Activated T-helper 2 cell treated with anti-CD3 and anti-CD28 coated beads, Interferon-gamma antibody, Interleukin-2, Interleukin-4, amounts not matched to agents 10 μg/mL and 5 μg/mL and 100 μg/mL, durations not matched to agents 14 hours and 24 hours and 36 hours (primary cell): ENCODE data around the gene XXYLT1. TPM values are rescaled to one million over a fixed set of nuclear protein-coding genes. Genes with fewer than 3 reads are reported as not detected.

Experiments
- DNase-seq: peaks from one replicate; pipeline ENCODE4 v3.0.0; 2021; ENCODE audit warnings: low spot score
- H3K27ac Mint-ChIP-seq: one replicate; pipeline ENCODE4 v1.8.0; 2021; ENCODE audit warnings: mixed read lengths
- H3K27me3 Mint-ChIP-seq: one replicate; pipeline ENCODE4 v1.8.0; 2021; ENCODE audit warnings: low read depth, mixed read lengths
- H3K36me3 Mint-ChIP-seq: one replicate; pipeline ENCODE4 v1.8.0; 2021; ENCODE audit warnings: low read depth, mixed read lengths
- H3K4me1 Mint-ChIP-seq: one replicate; pipeline ENCODE4 v1.8.0; 2021; ENCODE audit warnings: low read depth, mixed read lengths
- H3K4me3 Mint-ChIP-seq: one replicate; pipeline ENCODE4 v1.8.0; 2021; ENCODE audit warnings: low read depth, mild to moderate bottlenecking, moderate library complexity, mixed read lengths
- H3K9me3 Mint-ChIP-seq: one replicate; pipeline ENCODE4 v1.8.0; 2021; ENCODE audit warnings: mixed read lengths
- intact Hi-C: fragments of 100-400 bp; cut with micrococcal nuclease; formaldehyde crosslinking; loops from one replicate; pipeline ENCODE4 v1.15.1; 2023
- total RNA-seq: library from RNA; stranded (reverse); gene quantifications from 2 replicates; pipeline ENCODE4 v1.2.3, GENCODE V29; 2022

XXYLT1 gene
- total RNA-seq, 1 donor from 2014 or later, result 15.8 TPM

GRCh38 chr3:195212033-195212748 lies 58.8 kb downstream of the XXYLT1 start:
- Mint-ChIP-seq H3K27me3 (no peaks in the 10 kb centered on the region), H3K27ac (no peak overlapping the region), H3K36me3 (no peaks in the 10 kb centered on the region), H3K4me1 (peaks cover 5% of the 10 kb centered on the region), H3K4me3 (no peak overlapping the region), H3K9me3 (no peaks in the 10 kb centered on the region)
- no peak for DNase-seq
- intact Hi-C loops, result no loop called here

GRCh38 chr3:195210266-195210973 lies 60.5 kb downstream of the XXYLT1 start:
- intact Hi-C loops, result no loop called here
- Mint-ChIP-seq H3K27me3 (no peaks in the 10 kb centered on the region), H3K4me3 (no peak overlapping the region), H3K36me3 (no peaks in the 10 kb centered on the region), H3K4me1 (peaks cover 5% of the 10 kb centered on the region), H3K27ac (no peak overlapping the region), H3K9me3 (no peaks in the 10 kb centered on the region)
- DNase-seq, result no peak

- Mint-ChIP-seq H3K4me1 (peaks cover 5% of the 10 kb centered on the region), H3K4me3 (no peak overlapping the region), H3K27ac (no peak overlapping the region), H3K27me3 (no peaks in the 10 kb centered on the region), H3K36me3 (no peaks in the 10 kb centered on the region), H3K9me3 (no peaks in the 10 kb centered on the region)
- no peak for DNase-seq
- intact Hi-C loops, result no loop called here
Observed at GRCh38 chr3:195209847-195210265, 61.1 kb downstream of the XXYLT1 start.

GRCh38 chr3:195209083-195209846 lies 61.7 kb downstream of the XXYLT1 start:
- no peaks in the 10 kb centered on the region for H3K9me3 Mint-ChIP-seq
- intact Hi-C loops, result no loop called here
- no peaks in the 10 kb centered on the region for H3K27me3 Mint-ChIP-seq
- no peak overlapping the region for H3K4me3 Mint-ChIP-seq
- no peak overlapping the region for H3K27ac Mint-ChIP-seq
- H3K36me3 Mint-ChIP-seq, result no peaks in the 10 kb centered on the region
- DNase-seq, result no peak
- peaks cover 5% of the 10 kb centered on the region for H3K4me1 Mint-ChIP-seq

- Mint-ChIP-seq H3K4me1 (peaks cover 5% of the 10 kb centered on the region), H3K4me3 (no peak overlapping the region), H3K27ac (no peak overlapping the region), H3K27me3 (no peaks in the 10 kb centered on the region), H3K36me3 (no peaks in the 10 kb centered on the region), H3K9me3 (no peaks in the 10 kb centered on the region)
- intact Hi-C loops, result no loop called here
- no peak for DNase-seq
Observed at GRCh38 chr3:195208631-195209030, 62.3 kb downstream of the XXYLT1 start.

GRCh38 chr3:195208183-195208582 lies 62.8 kb downstream of the XXYLT1 start:
- no peak overlapping the region for H3K27ac Mint-ChIP-seq
- no peak for DNase-seq
- no peaks in the 10 kb centered on the region for H3K36me3 Mint-ChIP-seq
- intact Hi-C loops, result no loop called here
- H3K27me3 Mint-ChIP-seq, result no peaks in the 10 kb centered on the region
- no peaks in the 10 kb centered on the region for H3K9me3 Mint-ChIP-seq
- peaks cover 8% of the 10 kb centered on the region for H3K4me1 Mint-ChIP-seq
- no peak overlapping the region for H3K4me3 Mint-ChIP-seq

- peaks cover 8% of the 10 kb centered on the region for H3K4me1 Mint-ChIP-seq
- H3K27me3 Mint-ChIP-seq, result no peaks in the 10 kb centered on the region
- no peak overlapping the region for H3K27ac Mint-ChIP-seq
- DNase-seq, result no peak
- H3K36me3 Mint-ChIP-seq, result no peaks in the 10 kb centered on the region
- H3K9me3 Mint-ChIP-seq, result no peaks in the 10 kb centered on the region
- H3K4me3 Mint-ChIP-seq, result no peak overlapping the region
- intact Hi-C loops, result no loop called here
Observed at GRCh38 chr3:195207731-195208130, 63.2 kb downstream of the XXYLT1 start.

GRCh38 chr3:195207056-195207455 lies 63.9 kb downstream of the XXYLT1 start:
- Mint-ChIP-seq H3K4me1 (peaks cover 8% of the 10 kb centered on the region), H3K27ac (no peak overlapping the region), H3K27me3 (no peaks in the 10 kb centered on the region), H3K36me3 (no peaks in the 10 kb centered on the region), H3K9me3 (no peaks in the 10 kb centered on the region), H3K4me3 (no peak overlapping the region)
- intact Hi-C loops, result no loop called here
- no peak for DNase-seq

GRCh38 chr3:195204360-195205163 lies 66.4 kb downstream of the XXYLT1 start:
- no peaks in the 10 kb centered on the region for H3K27me3 Mint-ChIP-seq
- H3K27ac Mint-ChIP-seq, result no peak overlapping the region
- no peak for DNase-seq
- no peaks in the 10 kb centered on the region for H3K36me3 Mint-ChIP-seq
- peaks cover 7% of the 10 kb centered on the region for H3K4me1 Mint-ChIP-seq
- H3K9me3 Mint-ChIP-seq, result no peaks in the 10 kb centered on the region
- no peak overlapping the region for H3K4me3 Mint-ChIP-seq
- intact Hi-C loops, result no loop called here

- H3K36me3 Mint-ChIP-seq, result no peaks in the 10 kb centered on the region
- no peaks in the 10 kb centered on the region for H3K27me3 Mint-ChIP-seq
- intact Hi-C loops, result no loop called here
- peaks cover 7% of the 10 kb centered on the region for H3K4me1 Mint-ChIP-seq
- no peak for DNase-seq
- no peak overlapping the region for H3K4me3 Mint-ChIP-seq
- no peaks in the 10 kb centered on the region for H3K9me3 Mint-ChIP-seq
- no peak overlapping the region for H3K27ac Mint-ChIP-seq
Observed at GRCh38 chr3:195203606-195204005, 67.4 kb downstream of the XXYLT1 start.

GRCh38 chr3:195201295-195201694 lies 69.7 kb downstream of the XXYLT1 start:
- H3K36me3 Mint-ChIP-seq, result no peaks in the 10 kb centered on the region
- DNase-seq, result no peak
- intact Hi-C loops, result no loop called here

GRCh38 chr3:195200010-195200822 lies 70.7 kb downstream of the XXYLT1 start:
- no peak for DNase-seq
- Mint-ChIP-seq H3K27me3 (no peaks in the 10 kb centered on the region), H3K36me3 (no peaks in the 10 kb centered on the region), H3K4me3 (no peak overlapping the region), H3K4me1 (peaks cover 8% of the 10 kb centered on the region), H3K9me3 (no peaks in the 10 kb centered on the region), H3K27ac (no peak overlapping the region)
- intact Hi-C loops, result no loop called here

More at GRCh38 chr3:195201295-195201694, 69.7 kb downstream of the XXYLT1 start:
- Mint-ChIP-seq H3K4me1 (peaks cover 6% of the 10 kb centered on the region), H3K4me3 (no peak overlapping the region), H3K9me3 (no peaks in the 10 kb centered on the region), H3K27me3 (no peaks in the 10 kb centered on the region), H3K27ac (no peak overlapping the region)
